HEK293 (cell line): ENCODE results near the gene COX20.

Experiments used
- CTCF ChIA-PET: fragments of 350-600 bp; formaldehyde crosslinking; extraction: SDS; loops from one replicate; lab custom pipeline; 2021; ENCODE audit warnings: antibody characterized with exemption; lab: Yijun Ruan, JAX
- POLR2A ChIA-PET: fragments of 300-600 bp; formaldehyde crosslinking; extraction: SDS; loops from one replicate; lab custom pipeline; 2020; ENCODE audit warnings: antibody characterized with exemption, inconsistent platforms; lab: Yijun Ruan, JAX
- H3K27ac ChIP-seq: fragments of 200-500 bp; sonication (Bioruptor generic); 2 replicates; pipeline ENCODE4 v1.5.1; 2014; ENCODE audit warnings: low read depth, low read length, control low read depth, inconsistent platforms; ENCODE audit errors: extremely low read depth
- H3K36me3 ChIP-seq, 2 experiments: fragments of 200-500 bp in 1 of 2; sonication (Bioruptor generic) in 1 of 2; 1 replicate in 1 of 2; 2 replicates in 1 of 2; pipeline ENCODE4 v1.5.1; 2014 to 2017; ENCODE audit warnings: inconsistent platforms in 2 of 2, low read length in 2 of 2; ENCODE audit not compliant: control insufficient read depth in 2 of 2, insufficient read depth in 1 of 2
- H3K4me1 ChIP-seq: fragments of 200-500 bp; sonication (Bioruptor generic); 2 replicates; pipeline ENCODE4 v1.5.1; 2014; ENCODE audit warnings: mild to moderate bottlenecking, low read length, inconsistent platforms; ENCODE audit not compliant: control insufficient read depth, insufficient read depth
- H3K4me3 ChIP-seq: 2 replicates; pipeline ENCODE4 v1.5.1; 2011; ENCODE audit warnings: low read depth, mild to moderate bottlenecking, control low read depth, low read length, moderate library complexity
- H3K9me3 ChIP-seq: fragments of 200-500 bp; sonication (Bioruptor generic); 2 replicates; pipeline ENCODE4 v1.5.1; 2014; ENCODE audit warnings: low read depth, low read length, inconsistent platforms; ENCODE audit not compliant: control insufficient read depth, insufficient read depth
- BCL11B ChIP-seq: fragments of 450-650 bp; formaldehyde crosslinking; IDR thresholded peaks from 2 replicates; pipeline ENCODE4 v1.5.1; 2016; ENCODE audit warnings: low read depth, missing biosample characterization, missing genetic modification characterization
- EGR2 ChIP-seq: fragments of 450-650 bp; formaldehyde crosslinking; IDR thresholded peaks from 2 replicates; pipeline ENCODE4 v1.5.1; 2016; ENCODE audit warnings: low read depth, missing biosample characterization, missing genetic modification characterization
- GLIS1 ChIP-seq: fragments of 450-650 bp; formaldehyde crosslinking; IDR thresholded peaks from 2 replicates; pipeline ENCODE4 v1.5.1; 2016; ENCODE audit warnings: missing biosample characterization, missing genetic modification characterization
- KLF16 ChIP-seq: fragments of 450-650 bp; formaldehyde crosslinking; IDR thresholded peaks from 2 replicates; pipeline ENCODE4 v1.5.1; 2017; ENCODE audit warnings: missing biosample characterization, missing genetic modification characterization
- KLF7 ChIP-seq: fragments of 450-650 bp; formaldehyde crosslinking; IDR thresholded peaks from 2 replicates; pipeline ENCODE4 v1.5.1; 2016; ENCODE audit warnings: missing biosample characterization, missing genetic modification characterization, borderline replicate concordance
- KLF8 ChIP-seq: fragments of 450-650 bp; formaldehyde crosslinking; IDR thresholded peaks from 2 replicates; pipeline ENCODE4 v1.5.1; 2016; ENCODE audit warnings: missing biosample characterization, missing genetic modification characterization
- MZF1 ChIP-seq: fragments of 450-650 bp; formaldehyde crosslinking; IDR thresholded peaks from 2 replicates; pipeline ENCODE4 v1.5.1; 2017; ENCODE audit warnings: missing biosample characterization, missing genetic modification characterization, borderline replicate concordance
- OSR2 ChIP-seq: fragments of 450-650 bp; formaldehyde crosslinking; IDR thresholded peaks from 2 replicates; pipeline ENCODE4 v1.5.1; 2016; ENCODE audit warnings: missing biosample characterization, missing genetic modification characterization
- PRDM1 ChIP-seq: fragments of 450-650 bp; formaldehyde crosslinking; IDR thresholded peaks from 2 replicates; pipeline ENCODE4; 2016; ENCODE audit warnings: missing biosample characterization, missing genetic modification characterization
- PRDM4 ChIP-seq: fragments of 450-650 bp; formaldehyde crosslinking; IDR thresholded peaks from 2 replicates; pipeline ENCODE4 v1.5.1; 2017; ENCODE audit warnings: missing biosample characterization, missing genetic modification characterization
- REST ChIP-seq: fragments of 450-650 bp; formaldehyde crosslinking; IDR thresholded peaks from 2 replicates; pipeline ENCODE4 v1.5.1; 2016; ENCODE audit warnings: missing biosample characterization, missing genetic modification characterization
- SP7 ChIP-seq: fragments of 450-650 bp; formaldehyde crosslinking; IDR thresholded peaks from 2 replicates; pipeline ENCODE4 v1.5.1; 2016; ENCODE audit warnings: missing biosample characterization, missing genetic modification characterization
- YY2 ChIP-seq: fragments of 450-650 bp; formaldehyde crosslinking; IDR thresholded peaks from 2 replicates; pipeline ENCODE4 v1.5.1; 2016; ENCODE audit warnings: missing biosample characterization, missing genetic modification characterization
- ZEB2 ChIP-seq: fragments of 450-650 bp; formaldehyde crosslinking; IDR thresholded peaks from 2 replicates; pipeline ENCODE4 v1.5.1; 2016; ENCODE audit warnings: missing biosample characterization, missing genetic modification characterization
- ZNF10 ChIP-seq: fragments of 450-650 bp; formaldehyde crosslinking; IDR thresholded peaks from 2 replicates; pipeline ENCODE4 v1.5.1; 2017; ENCODE audit warnings: missing biosample characterization, missing genetic modification characterization
- ZNF169 ChIP-seq: fragments of 450-650 bp; formaldehyde crosslinking; IDR thresholded peaks from 2 replicates; pipeline ENCODE4 v1.5.1; 2016; ENCODE audit warnings: missing biosample characterization, missing genetic modification characterization
- ZNF280D ChIP-seq: fragments of 450-650 bp; formaldehyde crosslinking; IDR thresholded peaks from 2 replicates; pipeline ENCODE4 v1.5.1; 2016; ENCODE audit warnings: missing biosample characterization, missing genetic modification characterization
- ZNF501 ChIP-seq: fragments of 450-650 bp; formaldehyde crosslinking; IDR thresholded peaks from 2 replicates; pipeline ENCODE4 v1.5.1; 2016; ENCODE audit warnings: missing biosample characterization, missing genetic modification characterization
- ZNF544 ChIP-seq: fragments of 450-650 bp; formaldehyde crosslinking; IDR thresholded peaks from 2 replicates; pipeline ENCODE4 v1.5.0; 2017; ENCODE audit warnings: missing biosample characterization, missing genetic modification characterization
- ZNF548 ChIP-seq: fragments of 450-650 bp; formaldehyde crosslinking; IDR thresholded peaks from 2 replicates; pipeline ENCODE4 v1.5.1; 2016; ENCODE audit warnings: missing biosample characterization, missing genetic modification characterization
- ZNF549 ChIP-seq: fragments of 450-650 bp; IDR thresholded peaks from 2 replicates; pipeline ENCODE4 v1.5.1; 2018; ENCODE audit warnings: missing biosample characterization, missing genetic modification characterization, mild to moderate bottlenecking, inconsistent platforms, moderate library complexity
- ZNF645 ChIP-seq: fragments of 450-650 bp; formaldehyde crosslinking; IDR thresholded peaks from 2 replicates; pipeline ENCODE4; 2016; ENCODE audit warnings: missing biosample characterization, missing genetic modification characterization
- ZNF792 ChIP-seq: fragments of 450-650 bp; formaldehyde crosslinking; IDR thresholded peaks from 2 replicates; pipeline ENCODE4 v1.5.1; 2016; ENCODE audit warnings: missing biosample characterization, missing genetic modification characterization
- TF ChIP-seq, protein P1 (sequence below): fragments of 450-650 bp; formaldehyde crosslinking; IDR thresholded peaks from 2 replicates; pipeline ENCODE4 v1.5.1; 2016; ENCODE audit warnings: missing biosample characterization, missing genetic modification characterization

The COX20 gene

GRCh38 chr1:244837597-244838258 lies 2.3 kb downstream of the COX20 start (continued):
- TF ChIP-seq ZNF501 (tag by site-specific recombination) (0 out of 2 replicates have a peak, but pooled peaks have one; percentile 27), PRDM4 (tag by site-specific recombination) (no peak), ZEB2 (peak; percentile 77; the same call in 1 of the 2 replicates), MZF1 (tag by site-specific recombination) (no peak), YY2 (tag by site-specific recombination) (no peak), EGR2 (tag by site-specific recombination) (no peak)

- POLR2A ChIA-PET, result interaction anchor here (0.6 to 1.4 kb wide), 4 partner anchors 24 to 781 kb away, joined by 3 to 6 read pairs (median 3); a partner anchor contains a TSS
- CTCF ChIA-PET, result interaction anchor here (0.6 to 1.8 kb wide), 4 partner anchors 22 to 236 kb away, joined by 3 to 6 read pairs (median 4); no protein-coding TSS in a partner anchor
- Histone ChIP-seq H3K4me1 (peaks cover 10% of the 10 kb centered on the region; the same call in 1 of the 2 replicates), H3K9me3 (no peaks in the 10 kb centered on the region), H3K4me3 (no peak overlapping the region), H3K27ac (no peak overlapping the region), H3K36me3 (peaks cover 31 to 60% of the 10 kb centered on the region in 2 experiments)
- TF ChIP-seq BCL11B (tag by site-specific recombination) (no peak), MZF1 (tag by site-specific recombination) (0 out of 2 replicates have a peak, but pooled peaks have one; percentile 47), ZNF544 (tag by site-specific recombination) (no peak), ZNF280D (tag by site-specific recombination) (peak; percentile 75; the same call in 1 of the 2 replicates), ZNF645 (tag by site-specific recombination) (no peak), KLF16 (tag by site-specific recombination) (no peak), REST (0 out of 2 replicates have a peak, but pooled peaks have one; percentile 8), OSR2 (tag by site-specific recombination) (peak; percentile 39; the same call in 1 of the 2 replicates), KLF7 (tag by site-specific recombination) (no peak), ZNF169 (tag by site-specific recombination) (no peak), ZNF10 (no peak), ZNF549 (tag by site-specific recombination) (no peak), PRDM1 (tag by site-specific recombination) (no peak), SP7 (tag by site-specific recombination) (peak; percentile 36; the same call in 1 of the 2 replicates), ZNF548 (no peak), KLF8 (tag by site-specific recombination) (0 out of 2 replicates have a peak, but pooled peaks have one; percentile 10), GLIS1 (tag by site-specific recombination) (no peak), ZNF792 (tag by site-specific recombination) (no peak)
- TF ChIP-seq, protein P1, sequence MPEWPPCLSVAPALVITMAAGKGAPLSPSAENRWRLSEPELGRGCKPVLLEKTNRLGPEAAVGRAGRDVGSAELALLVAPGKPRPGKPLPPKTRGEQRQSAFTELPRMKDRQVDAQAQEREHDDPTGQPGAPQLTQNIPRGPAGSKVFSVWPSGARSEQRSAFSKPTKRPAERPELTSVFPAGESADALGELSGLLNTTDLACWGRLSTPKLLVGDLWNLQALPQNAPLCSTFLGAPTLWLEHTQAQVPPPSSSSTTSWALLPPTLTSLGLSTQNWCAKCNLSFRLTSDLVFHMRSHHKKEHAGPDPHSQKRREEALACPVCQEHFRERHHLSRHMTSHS, result no peak
Measured at GRCh38 chr1:244839656-244840055, 4.2 kb downstream of the COX20 start.
